Naive thymus-derived CD4-positive, alpha-beta T cell (primary cell): ENCODE measurements around the gene PPFIBP1. TPM values are rescaled to one million over a fixed set of nuclear protein-coding genes. Genes with fewer than 3 reads are reported as not detected.

Experiments
- ATAC-seq: fragments of 150-1000 bp; cut with Tn5 transposase; 2 replicates; pipeline ENCODE4 v1.10.0; 2021; ENCODE audit warnings: mild to moderate bottlenecking, moderate library complexity
- CTCF ChIA-PET: fragments of 350-600 bp; sonication (Branson Sonifier 250); formaldehyde crosslinking; loops from one replicate; lab custom pipeline; 2021; ENCODE audit warnings: antibody characterized with exemption; lab: Charles Lee
- POLR2A ChIA-PET: fragments of 350-600 bp; sonication (Branson Sonifier 250); formaldehyde crosslinking; loops from one replicate; lab custom pipeline; 2021; ENCODE audit warnings: antibody characterized with exemption, inconsistent platforms; lab: Charles Lee
- DNase-seq, 9 donors: peaks; one replicate each; pipeline versions ENCODE4 v3.0.0 to v3.0.0-alpha.2; 2020 to 2022; ENCODE audit warnings: mixed read lengths in 1 of 9
- H3K27ac ChIP-seq: one replicate; pipeline ENCODE4 v1.7.0; 2013; ENCODE audit warnings: mild to moderate bottlenecking, low read depth, low read length, moderate library complexity
- H3K27me3 ChIP-seq, 2 donors: one replicate each; pipeline ENCODE4 v1.7.0; 2013; ENCODE audit warnings: low read length in 2 of 2, mild to moderate bottlenecking in 2 of 2, moderate library complexity in 2 of 2; ENCODE audit not compliant: control insufficient read depth in 2 of 2, insufficient read depth in 2 of 2
- H3K36me3 ChIP-seq, 3 experiments: 1 replicate in 2 of 3; 2 replicates in 1 of 3; pipeline ENCODE4 v1.7.0; 2013; ENCODE audit warnings: low read length in 3 of 3, mild to moderate bottlenecking in 3 of 3, moderate library complexity in 1 of 3; ENCODE audit not compliant: insufficient read depth in 3 of 3, control insufficient read depth in 2 of 3
- H3K4me1 ChIP-seq, 2 donors: one replicate each; pipeline ENCODE4 v1.7.0; 2013; ENCODE audit warnings: low read length in 2 of 2, mild to moderate bottlenecking in 2 of 2, moderate library complexity in 1 of 2; ENCODE audit not compliant: control insufficient read depth in 2 of 2, insufficient read depth in 2 of 2
- H3K4me3 ChIP-seq: 2 replicates; pipeline ENCODE4 v1.7.0; 2013; ENCODE audit warnings: mild to moderate bottlenecking, low read length
- H3K9me3 ChIP-seq, 3 experiments: 1 replicate in 2 of 3; 2 replicates in 1 of 3; pipeline ENCODE4 v1.7.0; 2013; ENCODE audit warnings: low read length in 3 of 3; ENCODE audit not compliant: control insufficient read depth in 2 of 3
- H3K27ac Mint-ChIP-seq, 9 donors: one replicate each; pipeline ENCODE4 v1.8.0; 2020 to 2022; ENCODE audit warnings: mixed read lengths in 9 of 9, mild to moderate bottlenecking in 8 of 9, moderate library complexity in 5 of 9, inconsistent platforms in 2 of 9
- H3K27me3 Mint-ChIP-seq, 5 donors: one replicate each; pipeline ENCODE4 v1.8.0; 2021 to 2022; ENCODE audit warnings: mixed read lengths in 5 of 5, mild to moderate bottlenecking in 1 of 5
- H3K36me3 Mint-ChIP-seq, 5 donors: one replicate each; pipeline ENCODE4 v1.8.0; 2020 to 2022; ENCODE audit warnings: mixed read lengths in 5 of 5, mild to moderate bottlenecking in 3 of 5, inconsistent platforms in 1 of 5
- H3K4me1 Mint-ChIP-seq, 7 donors: one replicate each; pipeline ENCODE4 v1.8.0; 2020 to 2022; ENCODE audit warnings: mixed read lengths in 7 of 7, mild to moderate bottlenecking in 3 of 7, inconsistent platforms in 1 of 7
- H3K4me3 Mint-ChIP-seq, 10 donors: one replicate each; pipeline ENCODE4 v1.8.0; 2020 to 2022; ENCODE audit warnings: mild to moderate bottlenecking in 10 of 10, mixed read lengths in 10 of 10, moderate library complexity in 6 of 10, inconsistent platforms in 2 of 10
- H3K9me3 Mint-ChIP-seq, 11 donors: one replicate each; pipeline ENCODE4 v1.8.0; 2020 to 2022; ENCODE audit warnings: mixed read lengths in 11 of 11, mild to moderate bottlenecking in 4 of 11, inconsistent platforms in 1 of 11, moderate library complexity in 1 of 11
- intact Hi-C, 2 donors: fragments of 100-400 bp; cut with micrococcal nuclease; formaldehyde crosslinking; loops; one replicate each; pipeline ENCODE4 v1.15.1; 2023
- polyA plus RNA-seq, 2 donors: library from polyadenylated mRNA; unstranded; fragments of 300-500 nt; fragmentation: Illumina TruSeq; gene quantifications; one replicate each; pipeline ENCODE4 v1.2.3, GENCODE V29; 2021
- total RNA-seq, 6 experiments: library from RNA in 5 of 6; stranded (reverse) in 5 of 6; gene quantifications; 1 replicate in 5 of 6; 2 replicates in 1 of 6; pipeline ENCODE4 v1.2.3 and lab custom pipeline; 2021 to 2026

The PPFIBP1 gene
- total and polyA plus RNA-seq, 7 experiments from 2014 or later = 2.7 to 29.2 (median 5.3) TPM

DNA sequence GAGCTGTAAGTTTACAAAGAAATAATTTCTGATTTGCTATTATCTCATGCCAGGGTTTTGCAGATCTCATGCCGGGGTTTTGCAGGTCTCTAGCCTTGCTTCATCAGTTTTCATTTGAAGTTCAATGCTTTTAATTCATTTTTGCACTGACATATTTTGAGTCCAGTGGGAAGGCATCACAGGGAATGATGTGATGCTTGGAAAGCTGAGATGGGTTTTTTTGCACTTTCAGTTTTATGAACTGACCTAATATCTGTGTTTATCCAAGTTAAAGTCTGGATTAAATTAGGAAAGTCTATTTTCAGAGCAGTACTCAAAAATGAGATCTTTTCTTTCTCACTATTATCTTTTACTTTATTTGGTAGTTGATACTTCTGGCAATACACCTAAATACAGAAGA lies 148.6 kb downstream of the PPFIBP1 start:
- no peak for ATAC-seq
- peaks cover 0 to 7% (median 0%) of the 10 kb centered on the region in 3 experiments for H3K36me3 ChIP-seq
- no peaks in the 10 kb centered on the region for H3K9me3 Mint-ChIP-seq
- H3K27ac ChIP-seq = no peak overlapping the region
- H3K4me1 ChIP-seq = no peaks in the 10 kb centered on the region
- no peak overlapping the region for H3K27ac Mint-ChIP-seq
- H3K36me3 Mint-ChIP-seq = peaks cover 0 to 35% (median 17%) of the 10 kb centered on the region in 5 donors
- POLR2A ChIA-PET = no interaction called here
- intact Hi-C loops = no loop called here
- H3K27me3 ChIP-seq = no peaks in the 10 kb centered on the region
- no peaks in the 10 kb centered on the region for H3K4me1 Mint-ChIP-seq
- no peaks in the 10 kb centered on the region for H3K27me3 Mint-ChIP-seq
- CTCF ChIA-PET = no interaction called here
- H3K4me3 ChIP-seq = no peak overlapping the region
- no peak overlapping the region for H3K4me3 Mint-ChIP-seq
- DNase-seq = no peak
- H3K9me3 ChIP-seq = no peaks in the 10 kb centered on the region

DNA sequence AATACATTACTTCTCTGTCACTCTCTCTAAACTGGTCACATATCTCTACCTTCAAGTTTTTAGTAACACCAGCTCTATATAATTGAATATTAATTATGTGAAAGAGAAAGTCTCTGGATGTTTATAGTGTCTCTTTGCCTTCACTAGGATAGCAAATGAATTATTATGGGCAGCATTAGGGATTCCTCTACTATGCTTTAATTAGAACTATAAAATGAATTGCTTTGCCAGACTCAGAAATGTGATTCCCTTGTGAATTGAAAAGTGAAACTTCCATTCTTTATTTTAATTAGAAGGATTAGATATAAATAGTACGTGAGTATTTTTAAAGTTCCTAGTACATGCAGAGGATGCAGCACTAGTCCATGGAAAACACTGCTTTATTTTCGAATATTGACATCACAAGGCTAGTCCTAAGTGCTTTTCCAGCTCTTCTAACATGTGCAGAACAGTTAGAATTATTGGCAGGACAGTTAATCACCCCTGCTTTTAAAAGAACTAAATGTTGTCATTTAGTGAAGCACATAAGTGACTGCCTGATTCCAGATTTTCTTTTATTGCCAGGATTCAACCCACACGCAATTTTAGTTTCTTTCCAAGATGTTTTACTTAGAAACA lies 149.2 kb downstream of the PPFIBP1 start:
- Histone ChIP-seq H3K4me1 (no peaks in the 10 kb centered on the region), H3K9me3 (no peaks in the 10 kb centered on the region), H3K4me3 (no peak overlapping the region), H3K27me3 (no peaks in the 10 kb centered on the region), H3K27ac (no peak overlapping the region), H3K36me3 (peaks cover 0 to 7% (median 0%) of the 10 kb centered on the region in 3 experiments)
- Mint-ChIP-seq H3K4me3 (no peak overlapping the region), H3K4me1 (no peaks in the 10 kb centered on the region), H3K9me3 (no peaks in the 10 kb centered on the region), H3K36me3 (peaks cover 0 to 29% (median 16%) of the 10 kb centered on the region in 5 donors), H3K27me3 (no peaks in the 10 kb centered on the region), H3K27ac (no peak overlapping the region)
- DNase-seq (no peak), ATAC-seq (no peak)
- CTCF ChIA-PET = interaction anchor here (0.6 kb wide), 2 partner anchors 41 to 247 kb away, joined by 3 read pairs; no protein-coding TSS in a partner anchor
- POLR2A ChIA-PET = no interaction called here
- intact Hi-C loops = no loop called here

DNA sequence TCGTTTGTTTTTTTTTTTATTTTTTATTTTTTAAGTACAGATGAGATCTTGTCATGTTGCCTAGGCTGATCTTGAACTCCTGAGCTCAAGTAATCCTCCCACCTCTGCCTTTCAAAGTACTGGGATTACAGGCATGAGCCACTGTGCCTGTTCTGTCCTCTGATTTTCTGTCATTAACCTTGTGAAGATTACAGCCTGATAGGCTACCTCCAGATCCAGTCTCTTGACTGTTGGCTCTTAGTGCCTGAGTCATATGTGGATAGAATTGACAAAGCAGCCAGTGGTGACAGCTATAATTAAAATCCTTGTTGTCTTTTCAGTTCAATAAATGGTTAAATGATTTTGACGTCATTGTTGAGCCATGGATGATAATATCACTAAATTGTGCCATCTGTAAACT lies 151.0 kb downstream of the PPFIBP1 start:
- Histone ChIP-seq H3K27ac (no peak overlapping the region), H3K36me3 (peaks cover 0 to 7% (median 0%) of the 10 kb centered on the region in 3 experiments), H3K9me3 (no peaks in the 10 kb centered on the region), H3K4me3 (no peak overlapping the region), H3K27me3 (no peaks in the 10 kb centered on the region), H3K4me1 (no peaks in the 10 kb centered on the region)
- ATAC-seq = no peak
- Mint-ChIP-seq H3K36me3 (peaks cover under 1 to 29% (median 14%) of the 10 kb centered on the region in 5 donors), H3K27me3 (no peaks in the 10 kb centered on the region), H3K9me3 (peaks cover 0 to under 1% (median 0%) of the 10 kb centered on the region in 11 donors), H3K27ac (no peak overlapping the region), H3K4me1 (no peaks in the 10 kb centered on the region), H3K4me3 (no peak overlapping the region)
- POLR2A ChIA-PET = no interaction called here
- intact Hi-C loops = no loop called here
- no peak for DNase-seq
- CTCF ChIA-PET = no interaction called here

DNA sequence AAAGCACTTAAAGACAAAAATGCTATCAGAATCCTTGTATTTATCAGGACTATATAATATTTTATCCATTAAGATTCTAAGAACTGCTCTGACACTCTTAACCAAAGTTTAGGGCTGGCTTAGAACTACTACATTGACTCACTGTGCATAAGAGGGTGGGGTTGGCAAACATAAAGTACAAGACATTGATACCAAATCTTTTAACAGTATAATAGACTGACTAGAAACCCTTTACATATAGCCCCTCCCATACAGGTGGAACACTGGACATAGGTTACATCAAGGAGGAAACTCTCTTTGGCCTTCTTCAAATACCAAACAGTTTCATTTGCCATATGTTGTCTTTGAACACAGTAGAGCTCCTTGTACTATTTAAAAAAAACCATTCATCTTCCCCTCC lies 156.6 kb downstream of the PPFIBP1 start:
- H3K27me3 ChIP-seq = no peaks in the 10 kb centered on the region
- Mint-ChIP-seq H3K27ac (no peak overlapping the region), H3K27me3 (no peaks in the 10 kb centered on the region), H3K9me3 (peaks cover 0 to 2% (median 0%) of the 10 kb centered on the region in 11 donors), H3K36me3 (peaks cover 4 to 41% (median 17%) of the 10 kb centered on the region in 5 donors), H3K4me1 (no peaks in the 10 kb centered on the region), H3K4me3 (no peak overlapping the region)
- ATAC-seq (no peak), DNase-seq (no peak)
- H3K27ac ChIP-seq = no peak overlapping the region
- CTCF ChIA-PET = interaction anchor here (0.8 kb wide), 1 partner anchor 17 kb away, joined by 3 read pairs; no protein-coding TSS in a partner anchor
- no peaks in the 10 kb centered on the region for H3K9me3 ChIP-seq
- POLR2A ChIA-PET = no interaction called here
- intact Hi-C loops = no loop called here
- H3K36me3 ChIP-seq = peaks cover 0 to 11% (median 0%) of the 10 kb centered on the region in 3 experiments
- H3K4me1 ChIP-seq = no peaks in the 10 kb centered on the region
- H3K4me3 ChIP-seq = no peak overlapping the region

DNA sequence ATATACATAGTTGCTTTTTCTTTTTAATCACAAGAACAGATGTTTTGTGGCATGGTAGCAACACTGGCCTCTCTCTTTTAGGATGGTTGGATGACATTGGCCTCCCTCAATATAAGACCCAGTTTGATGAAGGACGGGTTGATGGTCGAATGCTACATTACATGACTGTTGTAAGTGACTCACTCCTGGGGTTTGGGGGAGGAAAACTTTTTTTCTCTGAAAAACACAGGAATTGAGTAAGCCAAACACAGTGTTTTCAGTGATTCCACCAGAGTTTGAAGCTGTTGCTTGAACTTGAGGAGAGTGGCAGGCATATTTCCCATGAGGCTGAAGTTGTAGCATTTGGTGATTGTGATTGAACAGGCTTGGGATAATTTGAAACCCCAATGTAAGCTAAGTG lies 158.5 kb downstream of the PPFIBP1 start:
- POLR2A ChIA-PET = no interaction called here
- H3K9me3 Mint-ChIP-seq = peaks cover 0 to 2% (median 0%) of the 10 kb centered on the region in 11 donors
- H3K4me3 Mint-ChIP-seq = no peak overlapping the region
- Histone ChIP-seq H3K4me3 (no peak overlapping the region), H3K4me1 (no peaks in the 10 kb centered on the region), H3K27me3 (no peaks in the 10 kb centered on the region), H3K36me3 (peaks cover 0 to 3% (median 0%) of the 10 kb centered on the region in 3 experiments), H3K9me3 (no peaks in the 10 kb centered on the region), H3K27ac (no peak overlapping the region)
- DNase-seq (no peak), ATAC-seq (no peak)
- H3K27ac Mint-ChIP-seq = no peak overlapping the region
- no peaks in the 10 kb centered on the region for H3K27me3 Mint-ChIP-seq
- intact Hi-C loops = no loop called here
- no peaks in the 10 kb centered on the region for H3K4me1 Mint-ChIP-seq
- CTCF ChIA-PET = no interaction called here
- H3K36me3 Mint-ChIP-seq = peaks cover 4 to 36% (median 15%) of the 10 kb centered on the region in 5 donors

DNA sequence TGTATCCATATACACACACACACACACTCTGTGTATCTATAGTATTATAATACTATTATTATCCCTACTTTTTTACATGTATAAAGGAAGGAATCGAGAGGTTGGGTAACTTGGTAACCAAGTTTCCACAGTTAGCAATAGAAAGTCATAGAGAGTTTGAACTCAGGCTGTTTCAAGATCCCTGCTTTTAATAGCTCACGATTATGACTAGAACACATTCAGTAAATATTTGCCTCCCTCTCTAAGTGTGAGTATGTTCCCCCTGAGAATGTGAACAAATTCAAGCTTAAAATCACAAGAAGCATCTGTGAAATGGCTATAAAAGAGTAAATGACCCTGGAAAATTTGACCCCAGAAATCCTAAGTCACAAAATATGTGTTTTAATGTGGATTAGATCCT lies 161.3 kb downstream of the PPFIBP1 start:
- CTCF ChIA-PET = no interaction called here
- H3K4me3 Mint-ChIP-seq = no peak overlapping the region
- no peaks in the 10 kb centered on the region for H3K4me1 Mint-ChIP-seq
- intact Hi-C loops = no loop called here
- peaks cover 0 to 36% (median 10%) of the 10 kb centered on the region in 5 donors for H3K36me3 Mint-ChIP-seq
- no peaks in the 10 kb centered on the region for H3K9me3 Mint-ChIP-seq
- no peak for DNase-seq
- no peaks in the 10 kb centered on the region for H3K4me1 ChIP-seq
- H3K36me3 ChIP-seq = peaks cover 0 to 3% (median 0%) of the 10 kb centered on the region in 3 experiments
- no peak overlapping the region for H3K27ac ChIP-seq
- ATAC-seq = no peak
- POLR2A ChIA-PET = no interaction called here
- no peak overlapping the region for H3K27ac Mint-ChIP-seq
- H3K27me3 ChIP-seq = no peaks in the 10 kb centered on the region
- H3K4me3 ChIP-seq = no peak overlapping the region
- H3K27me3 Mint-ChIP-seq = no peaks in the 10 kb centered on the region
- no peaks in the 10 kb centered on the region for H3K9me3 ChIP-seq

DNA sequence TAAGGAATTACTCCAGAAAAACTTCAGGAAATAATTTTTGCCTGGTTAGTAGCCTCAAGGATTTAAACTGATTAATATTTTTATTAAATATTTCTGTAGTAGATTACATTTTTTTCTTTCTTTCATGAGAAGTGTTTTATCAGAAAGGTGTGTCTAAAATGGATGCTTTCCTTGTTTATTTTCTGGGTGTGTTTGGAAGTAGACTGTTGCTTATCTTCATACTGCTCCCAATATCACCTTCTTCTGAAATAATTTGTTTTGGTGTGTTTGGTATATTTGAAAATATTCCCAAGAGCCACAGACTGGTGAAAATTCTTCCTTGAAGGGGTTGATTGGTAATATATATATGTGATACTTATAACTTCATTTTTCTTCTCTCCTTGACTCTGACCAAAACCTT lies 162.1 kb downstream of the PPFIBP1 start:
- no peak for DNase-seq
- H3K4me1 Mint-ChIP-seq = no peaks in the 10 kb centered on the region
- H3K27me3 ChIP-seq = no peaks in the 10 kb centered on the region
- peaks cover 0 to 31% (median 10%) of the 10 kb centered on the region in 5 donors for H3K36me3 Mint-ChIP-seq
- H3K4me1 ChIP-seq = no peaks in the 10 kb centered on the region
- no peak overlapping the region for H3K4me3 Mint-ChIP-seq
- H3K27me3 Mint-ChIP-seq = no peaks in the 10 kb centered on the region
- ATAC-seq = no peak
- intact Hi-C loops = no loop called here
- H3K4me3 ChIP-seq = no peak overlapping the region
- no peak overlapping the region for H3K27ac ChIP-seq
- no peak overlapping the region for H3K27ac Mint-ChIP-seq
- ChIA-PET POLR2A (no interaction called here), CTCF (no interaction called here)
- no peaks in the 10 kb centered on the region for H3K9me3 Mint-ChIP-seq
- H3K36me3 ChIP-seq = peaks cover 0 to 3% (median 0%) of the 10 kb centered on the region in 3 experiments
- H3K9me3 ChIP-seq = no peaks in the 10 kb centered on the region
